ENCODE data around the gene COTL1.
"Not testable (repeated sequence)": the region's sequence is repeated elsewhere in the genome, so short reads cannot be mapped to it uniquely, and the experiment has no call there.

The COTL1 gene

DNA sequence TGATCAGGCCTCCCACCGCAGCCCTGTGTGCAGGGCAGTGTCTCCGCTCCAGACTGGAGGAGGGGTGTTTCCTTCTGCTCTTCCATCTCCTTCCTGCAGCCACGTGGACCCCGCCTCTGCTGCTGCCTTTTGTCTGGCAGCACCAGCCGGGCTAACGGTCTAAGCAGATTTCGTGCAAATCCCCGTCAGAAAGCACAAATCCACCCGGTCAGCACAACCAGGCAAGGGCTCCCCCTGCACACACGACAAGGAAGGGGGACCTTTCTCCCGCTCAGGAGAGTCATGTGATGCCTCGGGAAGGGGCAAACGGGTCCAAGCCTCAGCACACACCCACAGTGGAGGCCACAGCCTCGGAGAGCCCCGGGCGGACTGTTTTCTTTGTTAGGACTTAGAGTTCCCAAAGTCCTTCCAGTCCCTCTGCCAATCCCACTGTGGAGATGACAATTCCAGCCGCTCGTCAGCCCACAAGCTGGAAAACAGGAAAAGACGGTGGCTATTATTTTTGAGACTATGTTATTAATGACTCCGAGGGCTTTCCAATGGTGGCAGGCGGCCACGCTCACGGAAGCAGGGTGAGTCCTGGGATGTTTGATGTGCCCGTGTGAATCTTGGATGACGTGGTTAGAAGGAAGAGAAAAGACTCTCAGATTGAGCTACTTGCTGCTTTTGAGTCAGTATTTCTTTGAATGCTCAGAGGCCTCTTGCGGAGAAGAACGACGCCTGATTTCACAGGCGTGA, 90.9 kb downstream of the COTL1 start:
- no peak for DNase-seq

GRCh38 chr16:84524941-84525581, 92.8 kb downstream of the COTL1 start:
- not testable (repeated sequence) for DNase-seq

GRCh38 chr16:84524346-84524920, 93.4 kb downstream of the COTL1 start:
- DNase-seq = no peak

GRCh38 chr16:84521497-84521770, 96.4 kb downstream of the COTL1 start:
- DNase-seq = no peak

GRCh38 chr16:84520725-84521496, 97.0 kb downstream of the COTL1 start:
- no peak for DNase-seq

- DNase-seq = no peak
These were observed 98.0 kb downstream of the COTL1 start for GRCh38 chr16:84519855-84520254.

DNA sequence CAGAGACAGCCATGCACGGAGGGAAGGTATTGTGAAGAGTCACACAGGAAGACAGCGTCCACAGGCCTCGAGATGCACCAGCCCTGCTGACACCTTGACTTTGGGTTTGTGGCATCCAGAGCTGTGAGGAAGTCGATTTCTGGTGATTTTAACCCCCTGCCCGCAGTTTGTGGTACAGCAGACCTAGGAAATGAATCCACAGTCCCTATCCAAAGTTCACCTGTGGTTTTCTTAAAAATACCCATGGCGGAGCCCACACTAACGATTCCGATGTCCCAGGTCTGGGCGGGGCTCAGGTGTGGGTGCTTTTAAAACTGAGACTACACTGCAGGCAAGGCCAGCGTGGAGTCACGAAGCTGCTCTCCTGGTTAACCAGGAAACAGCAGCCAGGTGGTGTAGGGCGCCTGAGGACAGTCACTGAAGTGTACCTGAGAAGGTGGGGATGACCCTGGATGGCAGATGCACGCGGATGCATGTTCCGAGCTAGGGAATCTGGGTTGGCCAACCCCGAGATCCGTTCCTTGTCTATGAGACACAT, 99.0 kb downstream of the COTL1 start:
- peak in 4 of 5 donors; percentile 31 to 88 (median 49) for DNase-seq

DNA sequence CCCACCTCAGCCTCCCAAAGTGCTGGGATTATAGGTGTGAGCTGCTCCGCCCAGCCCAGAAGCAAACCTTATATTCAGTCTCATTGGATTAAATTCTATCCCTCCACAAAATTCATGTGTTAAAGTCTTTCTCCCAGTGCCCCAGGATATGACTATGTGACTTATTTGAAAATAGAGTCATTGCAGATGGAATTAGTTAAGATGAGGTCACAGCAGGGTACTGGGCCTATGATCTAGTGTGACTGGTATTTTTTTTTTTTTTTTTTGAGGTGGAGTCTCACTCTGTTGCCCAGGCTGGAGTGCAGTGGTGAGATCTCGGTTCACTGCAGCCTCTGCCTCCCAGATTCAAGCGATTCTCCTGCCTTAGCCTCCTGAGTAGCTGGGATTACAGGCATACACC, 99.7 kb downstream of the COTL1 start:
- DNase-seq = peak in 1 of 5 donors; percentile 29

GRCh38 chr16:84517366-84517765, 100.5 kb downstream of the COTL1 start:
- DNase-seq = no peak
